Kidney tubule cell (primary cell): ENCODE results near the gene MLLT3.
"Not testable (repeated sequence)": the region's sequence is repeated elsewhere in the genome, so short reads cannot be mapped to it uniquely, and the experiment has no call there.

Experiments used
- DNase-seq: peaks from one replicate; pipeline ENCODE4 v3.0.0-alpha.2; 2018; ENCODE audit warnings: low spot score

The MLLT3 gene

DNA sequence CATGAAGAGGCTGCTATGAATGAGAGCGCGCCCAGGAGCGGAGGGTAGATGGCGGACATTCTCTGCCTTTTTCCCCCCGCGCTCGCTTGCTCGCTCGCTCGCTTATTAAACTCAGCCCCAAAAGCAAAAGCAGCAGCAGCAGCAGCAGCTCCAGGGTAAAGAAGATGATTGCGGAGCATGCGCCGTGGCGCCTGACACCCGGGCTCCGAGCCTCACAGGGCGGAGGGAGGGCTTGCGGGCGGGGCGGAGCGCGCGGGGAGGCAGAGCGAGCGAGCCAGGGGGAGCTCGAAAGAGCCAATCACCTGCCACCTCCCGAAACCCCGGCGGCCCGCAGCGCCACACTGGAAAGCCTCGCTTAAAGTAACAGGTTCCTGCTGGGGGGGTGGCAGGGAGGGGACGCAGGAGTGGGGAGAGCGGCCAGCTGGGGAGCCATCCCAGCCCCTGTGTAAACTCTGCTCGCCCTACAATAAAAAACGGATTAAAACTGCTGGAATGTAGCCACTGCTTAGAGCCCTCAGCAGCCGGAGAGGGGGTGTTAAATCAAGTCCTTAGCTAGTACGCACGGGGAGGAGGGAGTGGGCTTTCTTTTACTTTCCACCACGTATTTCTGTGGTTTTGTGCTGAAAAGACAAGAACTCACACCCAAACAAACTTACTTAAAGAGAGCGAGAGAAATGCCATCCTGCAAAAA, at the start of gene MLLT3:
Gene MLLT3, minus strand, starts transcription at position 170 of the 691 bp plus-strand sequence.
- peak; percentile 98 for DNase-seq

- DNase-seq = no peak
Measured at GRCh38 chr9:20671635-20672034, 49.3 kb upstream of the MLLT3 start.

- no peak for DNase-seq
Measured at GRCh38 chr9:20670395-20670794, 48.1 kb upstream of the MLLT3 start.

GRCh38 chr9:20664501-20664900, 42.2 kb upstream of the MLLT3 start:
- DNase-seq = no peak

DNA sequence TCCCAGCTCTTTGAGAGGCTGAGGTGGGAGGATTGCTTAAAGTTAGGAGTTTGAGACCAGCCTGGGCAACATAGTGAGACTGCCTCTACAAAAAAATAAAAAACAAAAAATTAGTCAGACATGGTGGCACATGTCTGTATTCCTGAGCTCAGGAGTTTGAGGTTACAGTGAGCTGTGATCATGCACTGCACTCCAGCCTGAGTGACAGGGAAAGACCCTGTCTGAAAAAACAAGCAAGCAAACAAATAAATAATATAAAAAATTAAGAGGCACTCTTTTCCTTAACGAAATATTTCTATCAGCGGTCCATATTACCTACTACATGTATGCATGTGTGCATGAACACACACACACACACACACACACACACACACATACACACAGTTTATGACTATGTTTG, 40.8 kb upstream of the MLLT3 start:
- no peak for DNase-seq

GRCh38 chr9:20662156-20662555, 39.9 kb upstream of the MLLT3 start:
- DNase-seq = no peak

DNA sequence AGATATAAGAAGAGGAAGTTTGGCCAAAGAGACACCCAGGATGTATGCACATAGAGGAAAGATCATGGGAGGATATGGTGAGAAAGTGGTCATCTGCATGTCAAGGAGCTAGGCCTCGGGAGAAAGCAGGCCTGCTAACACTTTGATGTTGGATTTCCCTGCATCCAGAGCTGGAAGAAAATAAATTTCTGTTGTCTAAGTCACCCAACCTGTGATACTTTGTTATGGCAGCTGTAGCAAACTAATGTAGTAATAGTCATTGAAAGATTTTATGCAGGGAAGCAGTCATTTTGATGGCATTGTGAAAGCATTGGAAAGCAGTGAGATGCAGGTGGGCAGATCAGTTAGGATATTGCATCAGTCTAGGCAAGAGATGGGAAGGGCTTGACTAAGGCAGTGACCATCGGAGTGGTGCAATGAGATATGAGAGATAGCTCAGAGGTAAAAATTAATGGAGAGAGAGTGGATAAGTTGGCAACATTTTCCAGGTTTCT, 37.2 kb upstream of the MLLT3 start:
- DNase-seq = no peak

DNA sequence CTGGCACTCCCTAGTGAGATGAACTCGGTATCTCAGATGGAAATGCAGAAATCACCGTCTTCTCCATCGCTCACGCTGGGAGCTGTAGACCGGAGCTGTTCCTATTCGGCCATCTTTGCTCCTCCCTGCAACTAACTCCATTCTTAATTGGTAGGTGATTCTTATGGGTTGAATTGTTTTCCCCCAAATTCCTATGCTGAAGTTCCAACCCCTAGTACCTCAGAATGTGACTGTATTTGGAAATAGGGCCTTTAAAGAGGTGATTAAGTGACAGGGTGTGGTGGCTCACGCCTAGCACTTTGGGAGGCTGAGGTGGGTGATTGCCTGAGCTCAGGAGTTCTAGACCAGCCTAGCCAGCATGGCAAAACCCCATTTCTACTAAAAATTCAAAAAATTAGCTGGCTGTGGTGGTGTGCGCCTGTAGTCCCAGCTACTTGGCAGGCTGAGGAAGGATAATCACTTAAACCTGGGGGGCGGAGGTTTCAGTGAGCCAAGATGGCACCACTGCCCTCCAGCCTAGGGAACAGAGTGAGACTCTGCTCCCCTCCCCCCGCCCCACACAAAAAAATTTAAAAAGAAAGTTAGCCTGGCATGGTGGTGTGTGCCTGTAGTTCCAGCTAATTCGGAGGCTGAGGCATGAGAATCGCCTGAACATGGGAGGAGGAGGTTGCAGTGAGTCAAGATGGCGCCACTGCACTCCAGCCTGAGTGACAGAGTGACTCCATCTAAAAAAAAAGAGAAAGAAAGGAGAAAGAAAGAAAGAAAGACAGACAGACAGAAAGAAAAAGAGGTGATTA, 36.6 kb upstream of the MLLT3 start:
- peak; percentile 25 for DNase-seq

DNA sequence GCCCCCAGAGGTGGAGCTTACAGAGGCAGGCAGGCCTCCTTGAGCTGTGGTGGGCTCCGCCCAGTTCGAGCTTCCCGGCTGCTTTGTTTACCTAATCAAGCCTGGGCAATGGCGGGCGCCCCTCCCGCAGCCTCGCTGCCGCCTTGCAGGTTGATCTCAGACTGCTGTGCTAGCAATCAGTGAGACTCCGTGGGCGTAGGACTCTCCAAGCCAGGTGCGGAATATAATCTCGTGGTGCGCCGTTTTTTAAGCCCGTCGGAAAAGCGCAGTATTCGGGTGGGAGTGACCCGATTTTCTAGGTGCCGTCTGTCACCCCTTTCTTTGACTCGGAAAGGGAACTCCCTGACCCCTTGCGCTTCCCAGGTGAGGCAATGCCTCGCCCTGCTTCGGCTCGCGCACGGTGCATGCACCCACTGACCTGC, 36.0 kb upstream of the MLLT3 start:
- DNase-seq = not testable (repeated sequence)

DNA sequence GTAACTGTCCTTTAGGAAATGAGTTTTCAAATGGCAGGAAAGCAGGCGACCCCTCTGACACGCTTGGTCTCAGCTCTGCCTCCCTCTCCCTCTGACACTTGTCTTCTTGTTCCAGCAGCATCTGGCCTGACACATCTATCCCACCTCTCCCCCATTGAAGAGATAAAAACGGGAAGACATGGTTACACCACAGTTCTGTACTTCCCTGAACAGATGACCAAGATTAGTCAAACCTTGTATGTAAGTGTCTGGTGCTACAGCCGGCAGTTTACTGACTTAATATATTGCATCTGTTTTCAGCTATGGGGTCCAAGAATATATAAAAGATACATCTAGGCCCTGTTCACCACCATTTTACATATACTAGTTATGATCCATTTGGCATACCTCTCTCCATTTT, 29.6 kb upstream of the MLLT3 start:
- no peak for DNase-seq

DNA sequence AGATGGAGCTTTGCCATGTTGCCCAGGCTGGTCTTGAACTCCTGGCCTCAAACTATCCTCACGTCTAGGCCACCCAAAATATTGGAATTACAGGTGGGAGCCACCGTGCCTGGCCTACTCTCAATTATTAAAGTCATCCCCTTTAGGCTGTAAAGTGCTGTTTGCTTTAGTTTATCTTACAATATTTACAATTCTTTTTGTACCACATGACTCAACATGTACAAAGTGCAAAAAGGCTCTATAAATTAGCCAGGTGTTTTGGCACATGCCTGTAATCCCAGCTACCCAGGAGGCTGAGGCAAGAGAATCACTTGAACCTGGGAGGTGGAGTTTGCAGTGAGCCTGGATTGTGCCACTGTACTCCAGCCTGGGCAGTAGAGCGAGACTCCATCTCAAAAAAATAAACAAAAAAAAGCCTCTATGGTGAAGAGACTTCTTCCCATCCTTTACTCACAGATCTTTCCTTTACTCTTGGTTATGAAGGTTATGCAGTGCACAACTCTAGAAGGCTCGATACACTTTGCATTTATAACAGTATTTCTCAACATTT, 28.5 kb upstream of the MLLT3 start:
- no peak for DNase-seq

GRCh38 chr9:20650313-20650712, 28.0 kb upstream of the MLLT3 start:
- no peak for DNase-seq

DNA sequence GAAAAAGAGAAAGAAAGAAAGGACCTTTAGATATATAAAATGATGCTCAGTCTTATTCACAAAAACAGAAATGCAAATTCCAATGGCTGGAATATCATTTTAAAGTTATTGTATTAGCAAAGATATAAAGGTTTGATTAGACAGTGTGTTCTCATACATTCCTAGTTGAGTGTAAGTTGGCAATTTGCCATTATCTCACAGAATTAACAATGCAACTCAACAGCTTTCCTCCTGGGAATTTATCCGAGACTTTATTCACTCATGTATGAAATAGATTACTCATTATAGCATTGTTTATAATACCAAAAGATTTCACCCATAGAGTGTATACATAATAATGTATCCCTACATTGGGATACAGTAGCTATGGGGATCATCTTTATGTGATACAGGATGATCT, 27.1 kb upstream of the MLLT3 start:
- DNase-seq = no peak

DNA sequence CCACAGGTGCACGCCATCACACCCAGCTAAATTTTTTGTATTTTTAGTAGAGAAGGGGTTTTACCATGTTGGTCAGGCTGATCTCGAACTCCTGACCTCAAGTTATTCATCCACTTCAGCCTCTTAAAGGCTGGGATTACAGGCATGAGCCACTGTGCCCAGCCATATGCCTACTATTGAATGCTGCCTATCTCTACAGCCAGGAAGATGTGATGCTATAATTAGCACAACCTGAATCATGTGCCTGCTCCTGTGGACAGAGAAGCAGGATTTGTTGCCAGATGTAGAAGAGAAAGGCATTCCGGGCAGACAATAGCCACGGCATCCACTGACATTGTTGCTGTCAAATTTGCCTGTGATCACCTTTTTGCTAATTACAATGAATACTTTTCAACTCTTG, 24.4 kb upstream of the MLLT3 start:
- DNase-seq = no peak

GRCh38 chr9:20643660-20644059, 21.4 kb upstream of the MLLT3 start:
- DNase-seq = no peak

GRCh38 chr9:20642045-20642444, 19.7 kb upstream of the MLLT3 start:
- DNase-seq = no peak

- DNase-seq = peak; percentile 81
Measured at GRCh38 chr9:20640331-20641187, 18.3 kb upstream of the MLLT3 start.

DNA sequence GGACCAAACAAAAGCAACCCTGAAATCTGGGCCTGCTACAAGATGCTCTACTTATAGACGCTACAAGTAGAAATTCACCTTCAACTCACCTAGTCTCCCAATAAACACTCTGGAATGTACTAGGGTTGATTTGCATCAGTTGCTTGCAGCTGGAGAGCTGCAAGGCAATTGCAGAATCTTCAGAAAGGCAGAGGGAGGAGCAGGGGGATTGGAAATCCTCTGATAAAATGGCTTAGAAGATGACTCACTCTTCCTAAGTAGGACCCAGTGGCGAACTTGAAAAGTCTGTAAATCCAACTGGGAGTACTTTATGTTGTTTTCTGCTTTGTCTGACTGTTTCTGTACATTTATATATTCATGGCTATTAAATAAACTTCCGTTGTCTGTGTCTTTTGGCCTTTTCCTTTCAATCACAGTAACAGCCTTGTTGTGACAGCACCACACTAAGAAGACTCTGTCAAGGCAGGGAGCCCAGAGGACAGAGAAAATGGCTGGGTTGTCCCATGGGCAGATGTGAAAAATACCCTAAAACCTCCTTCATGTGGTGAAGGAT, 14.7 kb upstream of the MLLT3 start:
- no peak for DNase-seq

- DNase-seq = no peak
Measured at GRCh38 chr9:20634895-20635294, 12.6 kb upstream of the MLLT3 start.

DNA sequence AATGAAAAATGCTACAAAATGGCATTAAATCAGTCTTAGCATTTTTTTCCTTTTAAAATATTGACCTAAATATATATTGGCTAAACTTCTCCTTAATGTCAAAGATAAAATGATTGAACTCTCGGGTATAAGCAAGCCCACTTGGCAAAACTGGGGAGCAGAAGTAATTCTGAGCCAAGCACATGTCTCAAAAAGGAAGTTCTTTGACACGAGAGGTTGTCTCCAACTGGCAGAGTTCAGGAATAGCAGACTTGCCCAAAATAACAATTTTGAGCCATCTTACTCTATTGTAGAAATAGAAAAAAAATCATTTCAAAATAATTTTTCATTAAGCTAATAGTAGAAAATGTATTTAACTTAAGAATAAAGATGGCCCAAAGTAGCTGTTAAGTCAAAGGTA, 10.4 kb upstream of the MLLT3 start:
- DNase-seq = no peak

DNA sequence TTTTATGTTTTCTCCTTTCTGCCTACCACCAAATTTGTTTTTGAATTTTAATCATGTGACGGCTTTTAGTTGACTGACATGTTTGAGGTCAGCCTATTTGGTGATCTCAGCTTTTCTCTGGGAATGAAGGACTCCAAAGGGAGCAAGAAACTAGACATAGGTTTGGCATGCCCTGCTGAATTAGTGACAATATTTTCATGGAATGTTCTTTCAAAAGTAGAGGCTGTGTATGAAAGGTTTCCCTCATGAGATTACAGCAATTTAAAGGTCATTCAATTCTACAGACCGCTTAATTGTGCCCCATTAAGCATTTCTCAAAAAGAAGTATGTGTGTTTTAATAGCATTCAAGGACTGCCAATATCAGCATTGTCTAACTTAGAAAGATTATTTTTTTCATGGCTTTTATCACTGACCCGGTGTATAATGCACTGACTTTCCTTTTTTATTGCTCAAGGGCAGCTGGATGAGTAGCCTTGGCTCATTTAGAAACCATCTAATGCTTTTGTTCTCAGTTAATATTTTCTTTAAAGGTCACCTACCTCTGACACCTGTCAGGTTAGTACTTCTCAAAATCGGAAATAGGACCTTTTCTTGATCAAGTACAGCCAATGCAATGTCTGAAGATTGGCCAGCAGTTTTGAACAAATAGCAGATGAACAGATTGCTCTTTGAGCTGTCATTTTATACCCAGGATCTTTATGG, 8.1 kb upstream of the MLLT3 start:
- DNase-seq = peak; percentile 22
